SK-N-SH (cell line): ENCODE results near the gene HECW1. TPM values are rescaled to one million over a fixed set of nuclear protein-coding genes. Genes with fewer than 3 reads are reported as not detected.

Experiments used
- CTCF ChIA-PET: fragments of 300-600, 350-600 bp; formaldehyde crosslinking; extraction: SDS; loops from one replicate; lab custom pipeline; 2021; lab: Yijun Ruan, JAX
- POLR2A ChIA-PET: fragments of 350-600 bp; sonication (Branson Sonifier 250); formaldehyde crosslinking; extraction: SDS; loops from one replicate; lab custom pipeline; 2020; ENCODE audit warnings: antibody characterized with exemption, inconsistent platforms; lab: Yijun Ruan, JAX
- DNase-seq: peaks from one replicate; pipeline ENCODE4 v3.0.0; 2012
- H2AFZ ChIP-seq: fragments of 200-600 bp; sonication (generic); 2 replicates; pipeline ENCODE4 v1.8.1; 2016; ENCODE audit warnings: antibody characterized with exemption, mild to moderate bottlenecking, low read depth
- H3F3A ChIP-seq: fragments of 200-600 bp; sonication (generic); replicated peaks from 2 replicates; pipeline ENCODE3; 2016; ENCODE audit warnings: antibody characterized with exemption, mild to moderate bottlenecking; ENCODE audit not compliant: insufficient read depth
- H3K27ac ChIP-seq, 2 experiments: fragments of 200-500 bp in 1 of 2; fragments of 200-600 bp in 1 of 2; sonication (Bioruptor generic) in 1 of 2; sonication (generic), shearing (Covaris generic) in 1 of 2; 2 replicates each; pipeline versions ENCODE4 v1.5.1 to v1.6.1; 2014 to 2016; ENCODE audit warnings: low read depth in 2 of 2, inconsistent platforms in 1 of 2, low read length in 1 of 2, mild to moderate bottlenecking in 1 of 2, mixed read lengths in 1 of 2
- H3K27me3 ChIP-seq: fragments of 200-600 bp; sonication (generic), shearing (Covaris generic); 2 replicates; pipeline ENCODE4 v1.6.1; 2016; ENCODE audit warnings: mixed run types; ENCODE audit not compliant: insufficient read depth
- H3K36me3 ChIP-seq, 2 experiments: fragments of 200-500 bp in 1 of 2; fragments of 200-600 bp in 1 of 2; sonication (Bioruptor generic) in 1 of 2; sonication (generic) in 1 of 2; replicated peaks in 1 of 2; 2 replicates each; pipeline versions ENCODE3 to v1.5.1; 2014 to 2016; ENCODE audit warnings: low read length in 1 of 2, mild to moderate bottlenecking in 1 of 2; ENCODE audit not compliant: insufficient read depth in 2 of 2, control insufficient read depth in 1 of 2
- H3K4me1 ChIP-seq, 2 experiments: fragments of 200-500 bp in 1 of 2; fragments of 200-600 bp in 1 of 2; sonication (Bioruptor generic) in 1 of 2; sonication (generic), shearing (Covaris generic) in 1 of 2; 2 replicates each; pipeline versions ENCODE4 v1.5.1 to v1.6.1; 2014 to 2016; ENCODE audit warnings: low read depth in 1 of 2, low read length in 1 of 2, mixed run types in 1 of 2; ENCODE audit not compliant: insufficient read depth in 2 of 2, control insufficient read depth in 1 of 2
- H3K4me2 ChIP-seq: fragments of 200-600 bp; sonication (generic), shearing (Covaris generic); 2 replicates; pipeline ENCODE4 v1.6.1; 2017; ENCODE audit warnings: mixed run types
- H3K4me3 ChIP-seq, 2 experiments: fragments of 200-500 bp in 1 of 2; fragments of 200-600 bp in 1 of 2; sonication (Bioruptor generic) in 1 of 2; sonication (generic), shearing (Covaris generic) in 1 of 2; 2 replicates each; pipeline versions ENCODE4 v1.5.1 to v1.8.1; 2014 to 2016; ENCODE audit warnings: low read depth in 2 of 2, inconsistent platforms in 1 of 2, low read length in 1 of 2, mild to moderate bottlenecking in 1 of 2, mixed read lengths in 1 of 2, moderate library complexity in 1 of 2
- H3K79me2 ChIP-seq: fragments of 200-600 bp; sonication (generic); 2 replicates; pipeline ENCODE4 v1.8.1; 2017; ENCODE audit warnings: mild to moderate bottlenecking; ENCODE audit not compliant: insufficient read depth
- H3K9ac ChIP-seq: fragments of 200-600 bp; sonication (generic); 2 replicates; pipeline ENCODE4 v1.6.1; 2017; ENCODE audit warnings: mixed run types
- H3K9me2 ChIP-seq: fragments of 200-600 bp; sonication (generic); 2 replicates; pipeline ENCODE4 v1.6.1; 2017; ENCODE audit warnings: mixed run types
- H3K9me3 ChIP-seq: fragments of 200-600 bp; sonication (generic); 2 replicates; pipeline ENCODE4 v1.6.1; 2017; ENCODE audit warnings: mixed run types, mild to moderate bottlenecking, moderate library complexity
- H4K20me1 ChIP-seq: fragments of 200-600 bp; sonication (generic); 2 replicates; pipeline ENCODE4 v1.6.1; 2017; ENCODE audit warnings: mild to moderate bottlenecking, mixed run types; ENCODE audit not compliant: insufficient read depth
- EP300 ChIP-seq, 2 experiments: IDR thresholded peaks; 2 replicates each; pipeline versions ENCODE4 v1.4.0 to v1.6.1; 2012; ENCODE audit warnings: borderline replicate concordance in 1 of 2, low read depth in 1 of 2, low read length in 1 of 2
- FOSL2 ChIP-seq: IDR thresholded peaks from 2 replicates; pipeline ENCODE4 v1.4.0; 2012; ENCODE audit warnings: low read depth, mild to moderate bottlenecking, moderate library complexity, borderline replicate concordance
- IRF3 ChIP-seq: fragments of 150-350 bp; IDR thresholded peaks from 2 replicates; pipeline ENCODE4 v1.6.1; 2016; ENCODE audit warnings: mild to moderate bottlenecking, low read depth, low read length
- JUND ChIP-seq: IDR thresholded peaks from 2 replicates; pipeline ENCODE4 v1.4.0; 2012
- MEF2A ChIP-seq: IDR thresholded peaks from 2 replicates; pipeline ENCODE4 v1.4.0; 2012; ENCODE audit warnings: low read depth, borderline replicate concordance
- NRF1 ChIP-seq: IDR thresholded peaks from 2 replicates; pipeline ENCODE4 v1.6.1; 2012; ENCODE audit warnings: low read depth, mild to moderate bottlenecking, low read length
- PBX3 ChIP-seq: IDR thresholded peaks from 2 replicates; pipeline ENCODE4; 2012
- POLR2AphosphoS5 ChIP-seq: IDR thresholded peaks from 2 replicates; pipeline ENCODE4 v1.6.1; 2012; ENCODE audit warnings: low read depth, low read length
- RCOR1 ChIP-seq: fragments of 150-350 bp; IDR thresholded peaks from 2 replicates; pipeline ENCODE4 v1.6.1; 2017; ENCODE audit warnings: antibody characterized with exemption, low read length
- REST ChIP-seq: IDR thresholded peaks from 2 replicates; pipeline ENCODE4 v1.6.1; 2012; ENCODE audit warnings: mild to moderate bottlenecking, low read depth, low read length, moderate library complexity
- RFX5 ChIP-seq: IDR thresholded peaks from 2 replicates; pipeline ENCODE4 v1.6.1; 2012; ENCODE audit warnings: mild to moderate bottlenecking, improper control_type of control experiment, low read length
- RXRA ChIP-seq: IDR thresholded peaks from 2 replicates; pipeline ENCODE4 v1.4.0; 2012; ENCODE audit warnings: low read depth, mild to moderate bottlenecking, borderline replicate concordance
- TAF1 ChIP-seq: IDR thresholded peaks from 2 replicates; pipeline ENCODE4 v1.6.1; 2012; ENCODE audit warnings: low read depth, mild to moderate bottlenecking, low read length, moderate library complexity, borderline replicate concordance
- TEAD4 ChIP-seq: IDR thresholded peaks from 2 replicates; pipeline ENCODE4 v1.4.0; 2012; ENCODE audit warnings: mild to moderate bottlenecking, borderline replicate concordance; ENCODE audit not compliant: insufficient read depth
- USF2 ChIP-seq: fragments of 150-350 bp; IDR thresholded peaks from 2 replicates; pipeline ENCODE4 v1.6.1; 2017; ENCODE audit warnings: antibody characterized with exemption, low read length, low read depth, borderline replicate concordance
- YY1 ChIP-seq: IDR thresholded peaks from 2 replicates; pipeline ENCODE4 v1.4.0; 2012; ENCODE audit warnings: low read depth, mild to moderate bottlenecking
- ZBTB33 ChIP-seq: IDR thresholded peaks from 2 replicates; pipeline ENCODE4 v1.4.0; 2012; ENCODE audit warnings: low read depth, borderline replicate concordance
- WGBS: methylation state at CpG from one replicate; pipeline ENCODE4 v1.1.6; 2017; ENCODE audit warnings: low lambda C conversion rate; 5-methylcytosine and 5-hydroxymethylcytosine counted together
- polyA plus RNA-seq, 3 experiments: library from polyadenylated mRNA; depleted of rRNA; stranded (reverse); fragments of >200 nt; gene quantifications; 2 replicates each; pipeline ENCODE4 v1.2.3, GENCODE V29; 2012

Gene HECW1
- polyA plus RNA-seq, 1 of the 3 experiments (the other 2 are of a cell fraction), result not detected

- TF ChIP-seq IRF3 (no peak), NRF1 (no peak), ZBTB33 (no peak), MEF2A (no peak)
These were observed 458.4 kb downstream of the HECW1 start (continued) for GRCh38 chr7:43570688-43571365.

- no peaks in the 10 kb centered on the region for H4K20me1 ChIP-seq
- H3K36me3 ChIP-seq, result no peaks in the 10 kb centered on the region
- H3K9me2 ChIP-seq, result no peaks in the 10 kb centered on the region
- no peaks in the 10 kb centered on the region for H3K79me2 ChIP-seq
- H3K9ac ChIP-seq, result peak overlapping the region; percentile 32; the same call in 1 of the 2 replicates
- peak overlapping the region; percentile 5; the same call in 1 of the 2 replicates for H3K4me2 ChIP-seq
- CTCF ChIA-PET, result interaction anchor here (1.3 to 10.4 kb wide), 6 partner anchors 10 to 267 kb away, joined by 3 to 133 read pairs (median 7); partner anchors contain the start of gene STK17A
- H3K4me1 ChIP-seq, result peaks cover 0 to 3% of the 10 kb centered on the region in 2 experiments; a peak in 1 of 4 replicates
- WGBS, result 0% methylated on average over 1 of the region's 1 CpG
- peak overlapping the region in 1 of 2 experiments; percentile 85; a peak in 2 of 4 replicates for H3K27ac ChIP-seq
- H3F3A ChIP-seq, result peaks cover 9% of the 10 kb centered on the region
- H3K9me3 ChIP-seq, result no peaks in the 10 kb centered on the region
- H3K27me3 ChIP-seq, result no peaks in the 10 kb centered on the region
- POLR2A ChIA-PET, result no interaction called here
- DNase-seq, result no peak
- no peak overlapping the region for H3K4me3 ChIP-seq
- peak overlapping the region; percentile 81 for H2AFZ ChIP-seq
- TF ChIP-seq MEF2A, result no peak
- peak; percentile 16; the same call in 1 of the 2 replicates for TF ChIP-seq POLR2AphosphoS5
- peak; percentile 76 for TF ChIP-seq PBX3
- no peak for TF ChIP-seq REST
- peak; percentile 37; the same call in 1 of the 2 replicates for TF ChIP-seq YY1
- TF ChIP-seq ZBTB33, result 0 out of 2 replicates have a peak, but pooled peaks have one; percentile 29
- TF ChIP-seq TAF1, result 0 out of 2 replicates have a peak, but pooled peaks have one; percentile 37
- TF ChIP-seq FOSL2, result peak; percentile 84
- TF ChIP-seq USF2, result no peak
- TF ChIP-seq RXRA, result peak; percentile 66
- peak; percentile 83 for TF ChIP-seq JUND
- peak in 1 of 2 experiments; percentile 76; a peak in 1 of 4 replicates for TF ChIP-seq EP300 (IDR thresholded peaks at IDR 0.05; ENCODE audit: borderline replicate concordance in 1 of 2, low read depth in 1 of 2, low read length in 1 of 2)
- TF ChIP-seq RCOR1, result no peak
- 0 out of 2 replicates have a peak, but pooled peaks have one; percentile 41 for TF ChIP-seq TEAD4
- TF ChIP-seq RFX5, result no peak
These were observed 460.1 kb downstream of the HECW1 start for GRCh38 chr7:43572516-43573049.
